ENCODE results near the gene SYK.
"Not testable (repeated sequence)": the region's sequence is repeated elsewhere in the genome, so short reads cannot be mapped to it uniquely, and the experiment has no call there.

SYK gene

GRCh38 chr9:90882991-90883600 is 81.5 kb downstream of the SYK start:
- no peak for DNase-seq

GRCh38 chr9:90883661-90884060 is 82.0 kb downstream of the SYK start:
- DNase-seq = no peak

- no peak for DNase-seq
These were observed 82.6 kb downstream of the SYK start for GRCh38 chr9:90884178-90884577.

GRCh38 chr9:90886868-90887267 is 85.2 kb downstream of the SYK start:
- DNase-seq = not testable (repeated sequence)

- DNase-seq = no peak
These were observed 87.3 kb downstream of the SYK start for GRCh38 chr9:90888941-90889340.

GRCh38 chr9:90890146-90890810 is 88.7 kb downstream of the SYK start:
- no peak for DNase-seq

- no peak for DNase-seq
These were observed 89.9 kb downstream of the SYK start for GRCh38 chr9:90891308-90892040.

GRCh38 chr9:90892918-90893317 is 91.3 kb downstream of the SYK start:
- no peak for DNase-seq

- DNase-seq = no peak
These were observed 92.1 kb downstream of the SYK start for GRCh38 chr9:90893706-90894105.

- DNase-seq = no peak
These were observed 93.5 kb downstream of the SYK start for GRCh38 chr9:90894986-90895687.

GRCh38 chr9:90895786-90896185 is 94.2 kb downstream of the SYK start:
- DNase-seq = no peak

- DNase-seq = no peak
These were observed 94.6 kb downstream of the SYK start for GRCh38 chr9:90896231-90896630.

- DNase-seq = no peak
These were observed 96.6 kb downstream of the SYK start for GRCh38 chr9:90898228-90898627.

GRCh38 chr9:90899287-90899686 is 97.7 kb downstream of the SYK start:
- no peak for DNase-seq

- no peak for DNase-seq
These were observed 98.5 kb downstream of the SYK start for GRCh38 chr9:90900130-90900529.

- no peak for DNase-seq
These were observed 100.3 kb downstream of the SYK start for GRCh38 chr9:90901933-90902332.

- DNase-seq = no peak
These were observed 102.3 kb downstream of the SYK start for GRCh38 chr9:90903766-90904424.

GRCh38 chr9:90904706-90905478 is 103.3 kb downstream of the SYK start:
- no peak for DNase-seq

GRCh38 chr9:90905822-90906221 is 104.2 kb downstream of the SYK start:
- DNase-seq = no peak

GRCh38 chr9:90906316-90907055 is 104.9 kb downstream of the SYK start:
- DNase-seq = no peak

GRCh38 chr9:90907056-90907445 is 105.4 kb downstream of the SYK start:
- no peak for DNase-seq

GRCh38 chr9:90907790-90908189 is 106.2 kb downstream of the SYK start:
- DNase-seq = no peak
